ENCODE results near the gene NT5DC4.

DNA sequence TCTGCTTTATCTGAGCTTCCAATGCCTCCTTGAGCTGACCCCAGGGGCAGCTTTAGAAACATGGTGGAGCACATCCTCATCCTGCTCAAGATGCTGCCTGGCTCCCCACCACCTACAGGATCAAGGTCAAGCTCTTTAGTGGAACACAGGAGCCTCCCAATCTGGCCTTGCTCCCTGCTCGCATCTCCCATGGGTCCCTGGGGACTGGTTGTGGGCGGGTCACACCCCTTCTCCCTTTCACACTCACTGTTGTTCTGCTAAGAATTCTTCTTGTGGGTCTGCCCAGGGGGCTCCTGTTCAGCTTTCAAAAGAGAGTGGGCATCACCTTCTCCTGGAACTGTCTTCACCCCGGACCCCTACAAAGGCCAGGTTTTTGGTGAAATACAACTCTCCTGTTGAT is 8.4 kb upstream of the NT5DC4 start:
- no peak for TF ChIP-seq EZH2 (IDR thresholded peaks at IDR 0.05; ENCODE audit: borderline replicate concordance, low read depth, low read length, poor library complexity, severe bottlenecking)
- TF ChIP-seq, protein P1, sequence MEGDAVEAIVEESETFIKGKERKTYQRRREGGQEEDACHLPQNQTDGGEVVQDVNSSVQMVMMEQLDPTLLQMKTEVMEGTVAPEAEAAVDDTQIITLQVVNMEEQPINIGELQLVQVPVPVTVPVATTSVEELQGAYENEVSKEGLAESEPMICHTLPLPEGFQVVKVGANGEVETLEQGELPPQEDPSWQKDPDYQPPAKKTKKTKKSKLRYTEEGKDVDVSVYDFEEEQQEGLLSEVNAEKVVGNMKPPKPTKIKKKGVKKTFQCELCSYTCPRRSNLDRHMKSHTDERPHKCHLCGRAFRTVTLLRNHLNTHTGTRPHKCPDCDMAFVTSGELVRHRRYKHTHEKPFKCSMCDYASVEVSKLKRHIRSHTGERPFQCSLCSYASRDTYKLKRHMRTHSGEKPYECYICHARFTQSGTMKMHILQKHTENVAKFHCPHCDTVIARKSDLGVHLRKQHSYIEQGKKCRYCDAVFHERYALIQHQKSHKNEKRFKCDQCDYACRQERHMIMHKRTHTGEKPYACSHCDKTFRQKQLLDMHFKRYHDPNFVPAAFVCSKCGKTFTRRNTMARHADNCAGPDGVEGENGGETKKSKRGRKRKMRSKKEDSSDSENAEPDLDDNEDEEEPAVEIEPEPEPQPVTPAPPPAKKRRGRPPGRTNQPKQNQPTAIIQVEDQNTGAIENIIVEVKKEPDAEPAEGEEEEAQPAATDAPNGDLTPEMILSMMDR (conservative IDR thresholded peaks at IDR 0.05; ENCODE audit: low read depth, low read length): no peak
